ENCODE data around the gene ARHGAP10.

DNA sequence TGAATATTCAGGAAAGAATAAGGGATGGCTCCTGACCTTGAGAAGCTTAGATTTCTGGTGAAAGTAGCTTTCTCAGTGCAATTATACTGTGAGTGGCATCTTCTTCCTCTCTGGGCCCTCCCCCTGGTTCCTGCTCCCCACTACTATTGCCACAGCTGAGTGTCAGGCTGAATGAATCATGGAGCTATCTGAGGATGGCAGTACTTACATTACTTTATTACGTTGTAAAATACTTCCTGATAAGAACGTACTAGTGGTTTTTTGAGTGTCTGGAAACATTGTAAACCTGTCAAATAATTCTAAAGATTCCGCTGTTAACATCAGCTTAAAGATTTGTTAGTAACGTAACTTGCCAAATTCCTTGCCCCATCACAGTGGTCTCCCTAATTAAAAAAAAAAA lies 36.2 kb downstream of the ARHGAP10 start:
- no peak for TF ChIP-seq EZH2 (IDR thresholded peaks at IDR 0.05)
- TF ChIP-seq POLR2AphosphoS5 (IDR thresholded peaks at IDR 0.05; ENCODE audit: borderline replicate concordance, low read depth, low read length), result peak; percentile 84; the same call in 1 of the 2 replicates
- TF ChIP-seq FOXP2 (optimal IDR thresholded peaks at IDR 0.05; ENCODE audit: control extremely low read depth, extremely low read length, insufficient read depth), result no peak
